DND-41 (cell line): Measurements from ENCODE around the gene DNHD1.

Experiments used
- CTCF ChIP-seq: IDR thresholded peaks from 2 replicates; pipeline ENCODE4 v1.5.1; 2012; ENCODE audit warnings: borderline replicate concordance, low read length, moderate library complexity, mild to moderate bottlenecking; ENCODE audit not compliant: poor library complexity, severe bottlenecking; ENCODE audit errors: extremely low read depth
- EZH2 ChIP-seq: IDR thresholded peaks from 3 replicates; pipeline ENCODE4 v1.6.1; 2012; ENCODE audit warnings: borderline replicate concordance, low read depth, mild to moderate bottlenecking, moderate library complexity, low read length, inconsistent platforms; ENCODE audit not compliant: severe bottlenecking

GRCh38 chr11:6516865-6517264, 19.8 kb downstream of the DNHD1 start:
- TF ChIP-seq CTCF = no peak
- no peak for TF ChIP-seq EZH2
